Measurements from ENCODE around the gene PTPN22. TPM values are rescaled to one million over a fixed set of nuclear protein-coding genes. Genes with fewer than 3 reads are reported as not detected.
A peak's percentile ranks its signal among the peaks of the same experiment; 100 is the strongest.

Gene PTPN22
- total RNA-seq, 2 donors from 2014 or later, result 2.9 to 4.6 TPM

GRCh38 chr1:113797472-113797871 lies 74.0 kb downstream of the PTPN22 start:
- intact Hi-C loops (cut with DNase I), result no loop called here
- TF ChIP-seq POLR2A (IDR thresholded peaks at IDR 0.05) (no peak), CTCF (IDR thresholded peaks at IDR 0.05) (no peak)
- Histone ChIP-seq H3K4me1 (peaks cover 78% of the 10 kb centered on the region), H3K27me3 (no peaks in the 10 kb centered on the region), H3K9me3 (no peaks in the 10 kb centered on the region), H3K27ac (peak overlapping the region in 1 of 4 donors; percentile 20), H3K4me3 (no peak overlapping the region), H3K36me3 (replicated peaks in 1 of 2; ENCODE audit: insufficient read depth in 1 of 2, low read depth in 2 of 2) (no peaks in the 10 kb centered on the region)
- no peak for DNase-seq
- no peak for ATAC-seq
- 61 to 66% methylated on average over 4 of the region's 4 CpGs for WGBS, 2 donors

GRCh38 chr1:113793878-113794834 lies 77.4 kb downstream of the PTPN22 start:
- H3K36me3 ChIP-seq (replicated peaks in 1 of 2; ENCODE audit: insufficient read depth in 1 of 2, low read depth in 2 of 2), result no peaks in the 10 kb centered on the region
- peaks cover 51% of the 10 kb centered on the region for H3K4me1 ChIP-seq
- no peaks in the 10 kb centered on the region for H3K9me3 ChIP-seq
- 43 to 47% methylated on average over 9 of the region's 9 CpGs for WGBS, 2 donors
- TF ChIP-seq POLR2A (IDR thresholded peaks at IDR 0.05) (peak in 2 of 3 donors; percentile 45 to 56), CTCF (IDR thresholded peaks at IDR 0.05) (peak in 2 of 7 experiments; percentile 10 to 11)
- ATAC-seq (peak; percentile 99), DNase-seq (peak; percentile 30 to 73 (median 50))
- H3K27me3 ChIP-seq, result no peaks in the 10 kb centered on the region
- H3K27ac ChIP-seq, result peak overlapping the region; percentile 68 to 87 (median 78)
- intact Hi-C loops (cut with DNase I), result no loop called here
- H3K4me3 ChIP-seq, result no peak overlapping the region

GRCh38 chr1:113792986-113793385 lies 78.5 kb downstream of the PTPN22 start:
- Histone ChIP-seq H3K9me3 (no peaks in the 10 kb centered on the region), H3K36me3 (replicated peaks in 1 of 2; ENCODE audit: insufficient read depth in 1 of 2, low read depth in 2 of 2) (no peaks in the 10 kb centered on the region), H3K4me1 (peaks cover 47% of the 10 kb centered on the region), H3K27ac (peak overlapping the region in 2 of 4 donors; percentile 71 to 87), H3K4me3 (no peak overlapping the region), H3K27me3 (no peaks in the 10 kb centered on the region)
- ATAC-seq (no peak), DNase-seq (no peak)
- 17 to 44% methylated on average over 1 of the region's 1 CpG for WGBS, 2 donors
- no peak for TF ChIP-seq POLR2A (IDR thresholded peaks at IDR 0.05)
- no peak for TF ChIP-seq CTCF (IDR thresholded peaks at IDR 0.05)
- intact Hi-C loops (cut with DNase I), result no loop called here

- H3K27me3 ChIP-seq, result no peaks in the 10 kb centered on the region
- peaks cover 42% of the 10 kb centered on the region for H3K4me1 ChIP-seq
- no peaks in the 10 kb centered on the region for H3K36me3 ChIP-seq (replicated peaks in 1 of 2; ENCODE audit: insufficient read depth in 1 of 2, low read depth in 2 of 2)
- no peak overlapping the region for H3K4me3 ChIP-seq
- no peak for ATAC-seq
- no peak for DNase-seq
- H3K27ac ChIP-seq, result peak overlapping the region in 1 of 4 donors; percentile 87
- no peaks in the 10 kb centered on the region for H3K9me3 ChIP-seq
- intact Hi-C loops (cut with DNase I), result no loop called here
- TF ChIP-seq POLR2A (IDR thresholded peaks at IDR 0.05) (no peak), CTCF (IDR thresholded peaks at IDR 0.05) (no peak)
- WGBS, 2 donors, result 84 to 94% methylated on average over 5 of the region's 5 CpGs
These were observed 79.0 kb downstream of the PTPN22 start for GRCh38 chr1:113792471-113792870.
